Endothelial cell of umbilical vein (primary cell): Measurements from ENCODE around the gene CSGALNACT2. TPM values are rescaled to one million over a fixed set of nuclear protein-coding genes. Genes with fewer than 3 reads are reported as not detected.

Experiments used
- BruUV-seq: library from RNA; stranded (reverse); fragments of 400-500 nt; replicated peaks from 2 replicates; lab custom pipeline; 2021; lab: Mats Ljungman, UMichigan
- CTCF ChIA-PET: fragments of 300-600, 350-600 bp; sonication (Branson Sonifier 250); formaldehyde crosslinking; loops from one replicate; lab custom pipeline; 2021; ENCODE audit warnings: antibody characterized with exemption, inconsistent platforms; lab: Charles Lee
- POLR2A ChIA-PET: fragments of 300-600, 350-600 bp; sonication (Branson Sonifier 250); formaldehyde crosslinking; loops from one replicate; lab custom pipeline; 2021; ENCODE audit warnings: antibody characterized with exemption, inconsistent platforms; lab: Charles Lee
- DNase-seq: peaks from one replicate; pipeline ENCODE4 v3.0.0-alpha.2; 2011; ENCODE audit warnings: low read depth, low spot score
- FAIRE-seq: peaks from 2 replicates; lab custom pipeline; 2011; peaks lifted over from hg19 to GRCh38; lab: Jason Lieb, UNC
- H2AFZ ChIP-seq: 2 replicates; pipeline ENCODE4 v1.6.0; 2012; ENCODE audit warnings: low read depth, low read length, control low read depth, inconsistent platforms
- H3K27ac ChIP-seq: 2 replicates; pipeline ENCODE4 v1.5.1; 2011; ENCODE audit warnings: low read depth, mild to moderate bottlenecking, control low read depth, low read length, moderate library complexity; ENCODE audit not compliant: insufficient read depth
- H3K27me3 ChIP-seq, 2 experiments: 2 replicates each; pipeline versions ENCODE4 v1.6.0 to v1.6.1; 2011; ENCODE audit warnings: low read length in 2 of 2, mixed read lengths in 1 of 2; ENCODE audit not compliant: control insufficient read depth in 2 of 2, insufficient read depth in 2 of 2
- H3K36me3 ChIP-seq, 2 experiments: 2 replicates in 1 of 2; 3 replicates in 1 of 2; pipeline ENCODE4 v1.5.1; 2011; ENCODE audit warnings: low read length in 2 of 2, mild to moderate bottlenecking in 1 of 2, moderate library complexity in 1 of 2; ENCODE audit not compliant: control insufficient read depth in 2 of 2, insufficient read depth in 2 of 2; ENCODE audit errors: extremely low read depth in 1 of 2
- H3K4me1 ChIP-seq: 3 replicates; pipeline ENCODE4 v1.5.1; 2011; ENCODE audit warnings: mild to moderate bottlenecking, low read length; ENCODE audit not compliant: control insufficient read depth, insufficient read depth; ENCODE audit errors: extremely low read depth
- H3K4me2 ChIP-seq: 2 replicates; pipeline ENCODE4 v1.6.1; 2011; ENCODE audit warnings: low read length, control low read depth, mixed read lengths; ENCODE audit not compliant: insufficient read depth
- H3K4me3 ChIP-seq, 3 experiments: fragments of 200-600 bp in 1 of 3; sonication (generic), shearing (Covaris generic) in 1 of 3; replicated peaks in 1 of 3; 2 replicates each; pipeline ENCODE4 v1.5.1; 2011 to 2016; ENCODE audit warnings: control low read depth in 3 of 3, low read length in 3 of 3, mild to moderate bottlenecking in 2 of 3, inconsistent platforms in 1 of 3, low read depth in 1 of 3, moderate library complexity in 1 of 3; ENCODE audit not compliant: insufficient read depth in 1 of 3
- H3K79me2 ChIP-seq: 2 replicates; pipeline ENCODE4 v1.6.0; 2012; ENCODE audit warnings: low read length, inconsistent platforms; ENCODE audit not compliant: control insufficient read depth, insufficient read depth
- H3K9ac ChIP-seq: replicated peaks from 2 replicates; pipeline ENCODE3; 2011; ENCODE audit warnings: low read length, control low read depth; ENCODE audit not compliant: insufficient read depth; ENCODE audit errors: extremely low read depth
- H3K9me1 ChIP-seq: replicated peaks from 3 replicates; pipeline ENCODE4 v1.6.0; 2011; ENCODE audit warnings: mild to moderate bottlenecking, low read length; ENCODE audit not compliant: control insufficient read depth, insufficient read depth; ENCODE audit errors: extremely low read depth
- H3K9me3 ChIP-seq: replicated peaks from 2 replicates; pipeline ENCODE4 v1.5.1; 2012; ENCODE audit warnings: low read length, inconsistent platforms; ENCODE audit not compliant: control insufficient read depth, insufficient read depth
- H4K20me1 ChIP-seq: replicated peaks from 2 replicates; pipeline ENCODE3; 2011; ENCODE audit warnings: mild to moderate bottlenecking, low read length; ENCODE audit not compliant: control insufficient read depth, insufficient read depth; ENCODE audit errors: extremely low read depth
- EZH2 ChIP-seq: IDR thresholded peaks from 2 replicates; pipeline ENCODE4 v1.6.1; 2012; ENCODE audit warnings: borderline replicate concordance, low read depth, mild to moderate bottlenecking, moderate library complexity, low read length, inconsistent platforms; ENCODE audit not compliant: severe bottlenecking
- FOS ChIP-seq: IDR thresholded peaks from 2 replicates; pipeline ENCODE4 v1.6.1; 2011; ENCODE audit warnings: mild to moderate bottlenecking, low read length, moderate library complexity, borderline replicate concordance; ENCODE audit not compliant: insufficient read depth
- GATA2 ChIP-seq: IDR thresholded peaks from 2 replicates; pipeline ENCODE4 v1.7.0; 2011; ENCODE audit warnings: low read depth, mild to moderate bottlenecking, moderate library complexity, mixed read lengths, low read length; ENCODE audit not compliant: insufficient read length, insufficient read depth
- JUN ChIP-seq: IDR thresholded peaks from 2 replicates; pipeline ENCODE4 v1.6.1; 2011; ENCODE audit warnings: borderline replicate concordance, low read depth; ENCODE audit not compliant: insufficient read length, insufficient read depth
- MYC ChIP-seq: IDR thresholded peaks from one replicate; pipeline ENCODE4 v1.6.1; 2011; ENCODE audit warnings: mild to moderate bottlenecking, low read depth, low read length
- POLR2A ChIP-seq: IDR thresholded peaks from 2 replicates; pipeline ENCODE4 v1.6.1; 2012; ENCODE audit warnings: low read depth, mild to moderate bottlenecking, control low read depth, low read length
- POLR2AphosphoS5 ChIP-seq: IDR thresholded peaks from 2 replicates; pipeline ENCODE4 v1.6.1; 2012; ENCODE audit warnings: low read depth, mild to moderate bottlenecking, control low read depth, low read length, moderate library complexity; ENCODE audit not compliant: insufficient read depth
- dilution Hi-C: fragments of 300-500 bp; cut with MboI; formaldehyde crosslinking; loops from one replicate; pipeline ENCODE4 v1.15.0; 2019; ENCODE audit warnings: low sequenced_read_pairs; ENCODE audit not compliant: extremely low pct_ligation_motif_present
- intact Hi-C: fragments of 100-400 bp; cut with micrococcal nuclease; formaldehyde crosslinking; loops from one replicate; pipeline ENCODE4 v1.10.0; 2022
- polyA plus RNA-seq, 4 experiments: library from polyadenylated mRNA; depleted of rRNA in 3 of 4; stranded (reverse) in 3 of 4; unstranded in 1 of 4; fragments of >200 nt; gene quantifications; 2 replicates each; pipeline versions ENCODE4 v1.2.1 to v1.2.3, GENCODE V29; 2011 to 2012; ENCODE audit warnings: missing spikeins in 1 of 4
- total RNA-seq: library from RNA; stranded (reverse); gene quantifications from 2 replicates; pipeline ENCODE4 v1.2.3, GENCODE V29; 2021
- TF ChIP-seq, protein P1 (sequence below), 2 donors: IDR thresholded peaks; 1 replicate in 1 of 2; 2 replicates in 1 of 2; pipeline ENCODE4 v1.5.1; 2011; ENCODE audit warnings: low read length in 2 of 2, mild to moderate bottlenecking in 2 of 2, moderate library complexity in 2 of 2, control low read depth in 1 of 2, inconsistent platforms in 1 of 2, low read depth in 1 of 2; ENCODE audit not compliant: insufficient read depth in 1 of 2; ENCODE audit errors: extremely low read depth in 1 of 2
- TF ChIP-seq, protein P2 (sequence below): IDR thresholded peaks from 2 replicates; pipeline ENCODE4 v1.6.1; 2011; ENCODE audit not compliant: insufficient read depth, insufficient read length

The CSGALNACT2 gene
- total and polyA plus RNA-seq, 2 donors (not counting 3 experiments of a cell fraction or from before 2014, with no cell fraction given): 9.7 to 17.7 TPM

DNA sequence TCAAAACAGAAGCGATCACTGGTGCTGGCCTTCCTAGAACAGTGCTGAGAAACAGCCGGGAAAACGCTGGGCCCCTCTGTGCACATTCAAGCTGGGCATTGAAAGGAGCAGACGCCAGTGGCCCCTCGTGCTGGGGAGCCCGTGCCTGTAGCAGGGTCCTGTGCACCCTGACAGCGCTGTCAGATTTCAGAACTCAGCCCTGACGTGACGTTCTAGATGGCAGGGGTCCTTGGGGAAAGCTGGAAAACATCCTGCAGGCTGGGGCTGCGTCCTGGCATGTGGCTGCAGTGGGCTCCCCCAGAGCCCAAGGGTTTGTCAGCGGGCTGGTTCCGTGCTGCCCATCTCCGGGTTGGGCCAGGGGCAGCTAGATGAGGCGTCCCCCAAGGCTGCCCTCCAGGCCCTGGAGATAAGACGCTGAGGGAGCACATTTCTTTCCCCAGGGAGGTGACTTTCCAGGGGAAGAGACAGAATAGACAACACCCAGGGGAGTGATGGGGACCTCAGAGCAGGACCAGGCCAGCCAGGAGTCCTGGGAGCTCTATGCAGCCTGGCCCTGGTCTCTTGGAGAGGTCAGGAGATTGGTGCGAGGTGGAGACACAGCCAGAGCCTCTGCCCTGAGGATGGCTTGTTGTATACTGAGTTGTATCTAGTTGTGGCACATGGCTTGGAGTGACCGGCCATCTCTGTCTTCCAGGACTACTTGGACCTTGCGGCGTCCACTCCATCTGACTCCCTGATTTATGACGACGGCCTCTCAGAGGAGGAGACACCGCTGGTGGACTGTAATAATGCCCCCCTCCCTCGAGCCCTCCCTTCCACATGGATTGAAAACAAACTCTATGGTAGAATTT lies 12.1 kb upstream of the CSGALNACT2 start:
- Histone ChIP-seq H4K20me1 (no peaks in the 10 kb centered on the region), H3K4me3 (no peak overlapping the region), H3K9me1 (no peaks in the 10 kb centered on the region), H3K4me1 (peaks cover 6% of the 10 kb centered on the region), H2AFZ (no peak overlapping the region), H3K9me3 (no peaks in the 10 kb centered on the region), H3K79me2 (no peaks in the 10 kb centered on the region), H3K27ac (no peak overlapping the region), H3K4me2 (no peak overlapping the region), H3K9ac (no peak overlapping the region), H3K36me3 (no peaks in the 10 kb centered on the region), H3K27me3 (peaks cover 2 to 3% of the 10 kb centered on the region in 2 experiments)
- POLR2A ChIA-PET: no interaction called here
- intact Hi-C loops: no loop called here
- DNase-seq: no peak
- no peak for FAIRE-seq
- BruUV-seq: no TSS peak
- dilution Hi-C loops: no loop called here
- no peak for TF ChIP-seq FOS
- CTCF ChIA-PET: no interaction called here

DNA sequence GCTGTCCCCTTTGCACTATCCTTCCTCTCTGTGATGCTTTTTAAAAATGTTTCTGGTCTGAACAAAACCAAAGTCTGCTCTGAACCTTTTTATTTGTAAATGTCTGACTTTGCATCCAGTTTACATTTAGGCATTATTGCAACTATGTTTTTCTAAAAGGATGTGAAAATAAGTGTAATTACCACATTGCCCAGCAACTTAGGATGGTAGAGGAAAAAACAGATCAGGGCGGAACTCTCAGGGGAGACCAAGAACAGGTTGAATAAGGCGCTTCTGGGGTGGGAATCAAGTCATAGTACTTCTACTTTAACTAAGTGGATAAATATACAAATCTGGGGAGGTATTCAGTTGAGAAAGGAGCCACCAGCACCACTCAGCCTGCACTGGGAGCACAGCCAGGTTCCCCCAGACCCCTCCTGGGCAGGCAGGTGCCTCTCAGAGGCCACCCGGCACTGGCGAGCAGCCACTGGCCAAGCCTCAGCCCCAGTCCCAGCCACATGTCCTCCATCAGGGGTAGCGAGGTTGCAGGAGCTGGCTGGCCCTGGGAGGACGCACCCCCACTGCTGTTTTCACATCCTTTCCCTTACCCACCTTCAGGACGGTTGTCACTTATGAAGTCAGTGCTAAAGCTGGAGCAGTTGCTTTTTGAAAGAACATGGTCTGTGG lies 11.4 kb upstream of the CSGALNACT2 start:
- H3K4me3 ChIP-seq: no peak overlapping the region
- no peak for DNase-seq
- ChIA-PET CTCF (no interaction called here), POLR2A (no interaction called here)
- no peaks in the 10 kb centered on the region for H3K36me3 ChIP-seq
- peak; percentile 28 for FAIRE-seq
- no TSS peak for BruUV-seq
- no peaks in the 10 kb centered on the region for H3K9me1 ChIP-seq
- no peaks in the 10 kb centered on the region for H4K20me1 ChIP-seq
- H2AFZ ChIP-seq: no peak overlapping the region
- H3K27ac ChIP-seq: no peak overlapping the region
- H3K27me3 ChIP-seq: peaks cover 4 to 5% of the 10 kb centered on the region in 2 experiments
- intact Hi-C loops: no loop called here
- dilution Hi-C loops: no loop called here
- no peak overlapping the region for H3K9ac ChIP-seq
- no peak overlapping the region for H3K4me2 ChIP-seq
- TF ChIP-seq POLR2A: no peak
- TF ChIP-seq POLR2AphosphoS5: no peak
- TF ChIP-seq, protein P1, sequence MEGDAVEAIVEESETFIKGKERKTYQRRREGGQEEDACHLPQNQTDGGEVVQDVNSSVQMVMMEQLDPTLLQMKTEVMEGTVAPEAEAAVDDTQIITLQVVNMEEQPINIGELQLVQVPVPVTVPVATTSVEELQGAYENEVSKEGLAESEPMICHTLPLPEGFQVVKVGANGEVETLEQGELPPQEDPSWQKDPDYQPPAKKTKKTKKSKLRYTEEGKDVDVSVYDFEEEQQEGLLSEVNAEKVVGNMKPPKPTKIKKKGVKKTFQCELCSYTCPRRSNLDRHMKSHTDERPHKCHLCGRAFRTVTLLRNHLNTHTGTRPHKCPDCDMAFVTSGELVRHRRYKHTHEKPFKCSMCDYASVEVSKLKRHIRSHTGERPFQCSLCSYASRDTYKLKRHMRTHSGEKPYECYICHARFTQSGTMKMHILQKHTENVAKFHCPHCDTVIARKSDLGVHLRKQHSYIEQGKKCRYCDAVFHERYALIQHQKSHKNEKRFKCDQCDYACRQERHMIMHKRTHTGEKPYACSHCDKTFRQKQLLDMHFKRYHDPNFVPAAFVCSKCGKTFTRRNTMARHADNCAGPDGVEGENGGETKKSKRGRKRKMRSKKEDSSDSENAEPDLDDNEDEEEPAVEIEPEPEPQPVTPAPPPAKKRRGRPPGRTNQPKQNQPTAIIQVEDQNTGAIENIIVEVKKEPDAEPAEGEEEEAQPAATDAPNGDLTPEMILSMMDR (IDR thresholded peaks at IDR 0.05; ENCODE audit: extremely low read depth in 1 of 2, insufficient read depth in 1 of 2, low read depth in 1 of 2, low read length in 2 of 2): no peak
- TF ChIP-seq GATA2: no peak
- no peak for TF ChIP-seq MYC
- no peak for TF ChIP-seq EZH2
- TF ChIP-seq, protein P2, sequence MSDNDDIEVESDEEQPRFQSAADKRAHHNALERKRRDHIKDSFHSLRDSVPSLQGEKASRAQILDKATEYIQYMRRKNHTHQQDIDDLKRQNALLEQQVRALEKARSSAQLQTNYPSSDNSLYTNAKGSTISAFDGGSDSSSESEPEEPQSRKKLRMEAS: no peak
- TF ChIP-seq JUN: no peak
- TF ChIP-seq FOS: no peak
- H3K79me2 ChIP-seq: no peaks in the 10 kb centered on the region
- H3K9me3 ChIP-seq: no peaks in the 10 kb centered on the region
- H3K4me1 ChIP-seq: peaks cover 6% of the 10 kb centered on the region
